GM12878 (cell line): ENCODE data around the gene PMEL. TPM values are rescaled to one million over a fixed set of nuclear protein-coding genes. Genes with fewer than 3 reads are reported as not detected.

Experiments
- ATF3 ChIP-seq: IDR thresholded peaks from 2 replicates; pipeline ENCODE4 v1.6.1; 2011; ENCODE audit warnings: low read depth, mild to moderate bottlenecking, low read length, moderate library complexity, borderline replicate concordance; ENCODE audit errors: extremely low read depth
- BCL3 ChIP-seq: IDR thresholded peaks from 2 replicates; pipeline ENCODE4 v1.6.1; 2011; ENCODE audit warnings: borderline replicate concordance, low read depth, mild to moderate bottlenecking, moderate library complexity, low read length; ENCODE audit not compliant: insufficient read depth, poor library complexity, severe bottlenecking
- CBX5 ChIP-seq: sonication (generic); IDR thresholded peaks from 2 replicates; pipeline ENCODE4 v1.6.1; 2016; ENCODE audit warnings: low read depth, moderate library complexity, mild to moderate bottlenecking, inconsistent platforms
- CHD4 ChIP-seq: fragments of 200-600 bp; sonication (generic); IDR thresholded peaks from 2 replicates; pipeline ENCODE4 v1.6.1; 2016; ENCODE audit warnings: mild to moderate bottlenecking
- CREB1 ChIP-seq: IDR thresholded peaks from 2 replicates; pipeline ENCODE4 v1.6.1; 2012; ENCODE audit warnings: low read depth, mild to moderate bottlenecking, inconsistent platforms
- DPF2 ChIP-seq: fragments of 450-650 bp; IDR thresholded peaks from 2 replicates; pipeline ENCODE4 v1.6.1; 2017; ENCODE audit warnings: mild to moderate bottlenecking
- EED ChIP-seq: sonication (generic); IDR thresholded peaks from 2 replicates; pipeline ENCODE4 v1.6.1; 2016; ENCODE audit warnings: antibody characterized with exemption, low read depth
- ETV6 ChIP-seq, 2 experiments: fragments of 450-650 bp in 1 of 2; IDR thresholded peaks in 1 of 2; conservative IDR thresholded peaks in 1 of 2; 2 replicates each; pipeline ENCODE4 v1.6.1; 2014; ENCODE audit warnings: antibody characterized with exemption in 1 of 2, borderline replicate concordance in 1 of 2, low read depth in 1 of 2, mild to moderate bottlenecking in 1 of 2, moderate library complexity in 1 of 2
- FOS ChIP-seq: IDR thresholded peaks from 3 replicates; pipeline ENCODE4 v1.6.1; 2011; ENCODE audit warnings: borderline replicate concordance; ENCODE audit not compliant: insufficient read length; ENCODE audit errors: extremely low read depth
- GABPA ChIP-seq: IDR thresholded peaks from 2 replicates; pipeline ENCODE4 v1.6.1; 2014; ENCODE audit warnings: antibody characterized with exemption, low read depth, mild to moderate bottlenecking, inconsistent platforms
- HDGF ChIP-seq: fragments of 450-650 bp; IDR thresholded peaks from 2 replicates; pipeline ENCODE4 v1.6.1; 2016; ENCODE audit warnings: antibody characterized with exemption
- MAX ChIP-seq: IDR thresholded peaks from 2 replicates; pipeline ENCODE4 v1.6.1; 2012; ENCODE audit warnings: low read depth, low read length, improper control_type of control experiment
- MEF2B ChIP-seq: fragments of 450-650 bp; IDR thresholded peaks from 2 replicates; pipeline ENCODE4 v1.6.1; 2018; ENCODE audit warnings: mild to moderate bottlenecking, moderate library complexity; ENCODE audit not compliant: partially characterized antibody, poor library complexity, severe bottlenecking
- MXI1 ChIP-seq: fragments of 150-350 bp; IDR thresholded peaks from 2 replicates; pipeline ENCODE4 v1.6.1; 2011; ENCODE audit warnings: low read depth, mild to moderate bottlenecking, inconsistent platforms, low read length, improper control_type of control experiment
- NRF1 ChIP-seq: conservative IDR thresholded peaks from 2 replicates; pipeline ENCODE4 v1.6.1; 2011; ENCODE audit warnings: mild to moderate bottlenecking, low read depth, low read length, improper control_type of control experiment
- PBX3 ChIP-seq: IDR thresholded peaks from 2 replicates; pipeline ENCODE4 v1.6.1; 2011; ENCODE audit warnings: mild to moderate bottlenecking, low read depth, low read length, moderate library complexity; ENCODE audit not compliant: insufficient replicate concordance
- POU2F2 ChIP-seq: IDR thresholded peaks from 3 replicates; pipeline ENCODE4 v1.6.1; 2011; ENCODE audit warnings: low read depth, mild to moderate bottlenecking, low read length, borderline replicate concordance
- RBBP5 ChIP-seq: fragments of 200-600 bp; sonication (generic); conservative IDR thresholded peaks from 2 replicates; pipeline ENCODE4 v1.6.1; 2016
- RFX5 ChIP-seq: IDR thresholded peaks from 2 replicates; pipeline ENCODE4 v1.6.1; 2011; ENCODE audit warnings: low read depth, low read length, improper control_type of control experiment
- SMAD5 ChIP-seq: IDR thresholded peaks from 2 replicates; pipeline ENCODE4 v1.6.1; 2016; ENCODE audit warnings: antibody characterized with exemption, low read depth
- SPI1 ChIP-seq: IDR thresholded peaks from 2 replicates; pipeline ENCODE4 v1.6.1; 2011; ENCODE audit warnings: low read depth, mild to moderate bottlenecking, low read length, moderate library complexity, borderline replicate concordance; ENCODE audit not compliant: insufficient read depth
- SUZ12 ChIP-seq: fragments of 200-600 bp; sonication (generic); IDR thresholded peaks from one replicate; pipeline ENCODE4 v1.6.1; 2018; ENCODE audit warnings: antibody characterized with exemption, mild to moderate bottlenecking; ENCODE audit not compliant: unreplicated experiment
- TBL1XR1 ChIP-seq: IDR thresholded peaks from 2 replicates; pipeline ENCODE4 v1.6.1; 2012; ENCODE audit warnings: low read depth, low read length, improper control_type of control experiment
- WRNIP1 ChIP-seq: IDR thresholded peaks from 2 replicates; pipeline ENCODE4 v1.6.1; 2011; ENCODE audit warnings: low read depth, low read length, improper control_type of control experiment, borderline replicate concordance
- YBX1 ChIP-seq: fragments of 450-650 bp; IDR thresholded peaks from 2 replicates; pipeline ENCODE4 v1.6.1; 2016; ENCODE audit warnings: antibody characterized with exemption
- ZNF24 ChIP-seq: fragments of 450-650 bp; IDR thresholded peaks from 2 replicates; pipeline ENCODE4 v1.6.1; 2017; ENCODE audit warnings: antibody characterized with exemption, mild to moderate bottlenecking
- ZNF384 ChIP-seq: IDR thresholded peaks from 2 replicates; pipeline ENCODE4 v1.6.1; 2012; ENCODE audit warnings: low read depth, mild to moderate bottlenecking, low read length, improper control_type of control experiment, borderline replicate concordance
- ZZZ3 ChIP-seq: IDR thresholded peaks from 2 replicates; pipeline ENCODE4 v1.6.1; 2011; ENCODE audit warnings: low read depth; ENCODE audit not compliant: control insufficient read depth, insufficient read length
- polyA plus RNA-seq, 11 experiments: library from polyadenylated mRNA; depleted of rRNA in 4 of 11; unstranded in 6 of 11; stranded (reverse) in 5 of 11; fragments of >200 nt; fragmentation: Nextera tagmentation in 4 of 11; fragmentation: Illumina TruSeq in 1 of 11; extraction: Ambion mirVana in 4 of 11; extraction: Trizol in 1 of 11; gene quantifications; 1 replicate in 1 of 11; 2 replicates in 10 of 11; pipeline versions ENCODE4 v1.2.1 to v1.2.3, GENCODE V29; 2011 to 2016; ENCODE audit warnings: inconsistent platforms in 2 of 11, missing spikeins in 2 of 11, low read depth in 1 of 11
- total RNA-seq, 4 experiments: library from RNA; depleted of rRNA in 3 of 4; stranded (reverse); fragments of >200 nt in 3 of 4; fragmentation: Illumina TruSeq in 1 of 4; extraction: Trizol in 1 of 4; gene quantifications; 2 replicates each; pipeline versions ENCODE4 v1.2.1 to v1.2.3, GENCODE V29; 2013 to 2021

The PMEL gene
- total and polyA plus RNA-seq, 10 of the 15 experiments (the other 5 are each of a cell fraction or from before 2014, with no cell fraction given) = 0.32 to 1.6 (median 0.56) TPM

- TF ChIP-seq PBX3 = peak; percentile 60
- peak; percentile 9 for TF ChIP-seq SMAD5
- no peak; the same call in 1 of the 2 replicates for TF ChIP-seq WRNIP1
- TF ChIP-seq ZZZ3 = no peak
- no peak for TF ChIP-seq SPI1
- TF ChIP-seq ATF3 = no peak
- no peak for TF ChIP-seq YBX1
- TF ChIP-seq NRF1 = no peak
- TF ChIP-seq MAX = no peak
- TF ChIP-seq SUZ12 = no peak
- TF ChIP-seq BCL3 = no peak
- no peak for TF ChIP-seq RBBP5
- no peak; a peak in 1 of 4 replicates for TF ChIP-seq ETV6 (conservative IDR thresholded peaks at IDR 0.05 in 1 of 2, IDR thresholded peaks at IDR 0.05 in 1 of 2; ENCODE audit: borderline replicate concordance in 1 of 2, low read depth in 1 of 2)
- no peak for TF ChIP-seq ZNF24
- no peak for TF ChIP-seq ZNF384
- TF ChIP-seq RFX5 = no peak
- no peak for TF ChIP-seq CHD4
- TF ChIP-seq FOS = no peak
- TF ChIP-seq DPF2 = peak; percentile 50; the same call in 1 of the 2 replicates
- no peak for TF ChIP-seq GABPA
- TF ChIP-seq POU2F2 = 0 out of 3 replicates have a peak, but pooled peaks have one; percentile 12
- TF ChIP-seq CREB1 = peak; percentile 37; the same call in 1 of the 2 replicates
- TF ChIP-seq MXI1 = peak; percentile 54; the same call in 1 of the 2 replicates
- TF ChIP-seq CBX5 = no peak
- no peak; the same call in 1 of the 2 replicates for TF ChIP-seq EED
- no peak for TF ChIP-seq HDGF
- no peak for TF ChIP-seq TBL1XR1
- TF ChIP-seq MEF2B = no peak
Measured at GRCh38 chr12:55927588-55928502, 38.0 kb downstream of the PMEL start, which contains the start of gene PYM1 (continued).
